CD14-positive monocyte (primary cell): ENCODE data around the gene TEFM. TPM values are rescaled to one million over a fixed set of nuclear protein-coding genes. Genes with fewer than 3 reads are reported as not detected.

Source experiments
- DNase-seq, 3 donors: peaks; one replicate each; pipeline ENCODE4 v3.0.0-alpha.2; 2011 to 2022
- H2AFZ ChIP-seq: 2 replicates; pipeline ENCODE4 v1.6.0; 2012; ENCODE audit warnings: mild to moderate bottlenecking, low read depth, low read length, inconsistent platforms; ENCODE audit not compliant: insufficient read depth, poor library complexity, severe bottlenecking
- H3K27ac ChIP-seq, 2 donors: 1 replicate in 1 of 2; 2 replicates in 1 of 2; pipeline ENCODE4 v1.5.1; 2012 to 2013; ENCODE audit warnings: low read length in 2 of 2, control low read depth in 1 of 2, inconsistent platforms in 1 of 2, low read depth in 1 of 2, mild to moderate bottlenecking in 1 of 2
- H3K27me3 ChIP-seq, 2 donors: one replicate each; pipeline versions ENCODE4 v1.6.0 to v1.6.1; 2011 to 2013; ENCODE audit warnings: low read length in 2 of 2; ENCODE audit not compliant: control insufficient read depth in 2 of 2, insufficient read depth in 2 of 2
- H3K36me3 ChIP-seq, 2 donors: replicated peaks in 1 of 2; 1 replicate in 1 of 2; 2 replicates in 1 of 2; pipeline versions ENCODE4 v1.5.1 to v1.6.1; 2012 to 2013; ENCODE audit warnings: low read length in 2 of 2, control low read depth in 1 of 2, inconsistent platforms in 1 of 2, mild to moderate bottlenecking in 1 of 2; ENCODE audit not compliant: insufficient read depth in 2 of 2, control insufficient read depth in 1 of 2
- H3K4me1 ChIP-seq, 2 donors: 1 replicate in 1 of 2; 2 replicates in 1 of 2; pipeline versions ENCODE4 v1.5.1 to v1.6.1; 2012 to 2013; ENCODE audit warnings: low read length in 2 of 2, control low read depth in 1 of 2, inconsistent platforms in 1 of 2, mild to moderate bottlenecking in 1 of 2, moderate library complexity in 1 of 2; ENCODE audit not compliant: insufficient read depth in 2 of 2, control insufficient read depth in 1 of 2
- H3K4me2 ChIP-seq: replicated peaks from 2 replicates; pipeline ENCODE3; 2012; ENCODE audit warnings: low read length, moderate library complexity, mild to moderate bottlenecking; ENCODE audit not compliant: poor library complexity, severe bottlenecking; ENCODE audit errors: extremely low read depth
- H3K4me3 ChIP-seq, 3 experiments: fragments of 200-600 bp in 1 of 3; sonication (generic) in 1 of 3; replicated peaks in 1 of 3; 1 replicate in 2 of 3; 2 replicates in 1 of 3; pipeline ENCODE4 v1.5.1; 2011 to 2013; ENCODE audit warnings: low read length in 3 of 3, mild to moderate bottlenecking in 3 of 3, control low read depth in 2 of 3, low read depth in 2 of 3, inconsistent platforms in 1 of 3, moderate library complexity in 1 of 3
- H3K79me2 ChIP-seq: 2 replicates; pipeline ENCODE4 v1.6.0; 2012; ENCODE audit warnings: mild to moderate bottlenecking, control low read depth, inconsistent platforms, low read length, moderate library complexity; ENCODE audit not compliant: insufficient read depth
- H3K9ac ChIP-seq: 2 replicates; pipeline ENCODE4 v1.6.0; 2017; ENCODE audit warnings: low read length, mild to moderate bottlenecking; ENCODE audit not compliant: insufficient read depth, poor library complexity, severe bottlenecking
- H3K9me3 ChIP-seq, 2 donors: replicated peaks in 1 of 2; 1 replicate in 1 of 2; 2 replicates in 1 of 2; pipeline versions ENCODE4 v1.5.1 to v1.6.1; 2012 to 2013; ENCODE audit warnings: low read length in 2 of 2, control low read depth in 1 of 2; ENCODE audit not compliant: control insufficient read depth in 1 of 2, insufficient read depth in 1 of 2
- H4K20me1 ChIP-seq: 2 replicates; pipeline ENCODE4 v1.6.0; 2012; ENCODE audit warnings: mild to moderate bottlenecking, low read length, control low read depth, moderate library complexity; ENCODE audit not compliant: insufficient read depth
- H3K27ac Mint-ChIP-seq, 7 donors: one replicate each; pipeline ENCODE4 v1.8.0; 2020; ENCODE audit warnings: mild to moderate bottlenecking in 7 of 7, mixed read lengths in 7 of 7, moderate library complexity in 6 of 7, inconsistent platforms in 2 of 7
- H3K27me3 Mint-ChIP-seq, 3 donors: one replicate each; pipeline ENCODE4 v1.8.0; 2021 to 2022; ENCODE audit warnings: low read depth in 3 of 3, mild to moderate bottlenecking in 3 of 3, mixed read lengths in 3 of 3, moderate library complexity in 3 of 3, inconsistent platforms in 1 of 3
- H3K36me3 Mint-ChIP-seq, 2 donors: one replicate each; pipeline ENCODE4 v1.8.0; 2020; ENCODE audit warnings: mixed read lengths in 2 of 2, inconsistent platforms in 1 of 2, mild to moderate bottlenecking in 1 of 2
- H3K4me1 Mint-ChIP-seq: one replicate; pipeline ENCODE4 v1.8.0; 2020; ENCODE audit warnings: mild to moderate bottlenecking, mixed read lengths
- H3K4me3 Mint-ChIP-seq, 2 donors: one replicate each; pipeline ENCODE4 v1.8.0; 2020; ENCODE audit warnings: mild to moderate bottlenecking in 2 of 2, mixed read lengths in 2 of 2, moderate library complexity in 1 of 2
- H3K9me3 Mint-ChIP-seq, 7 donors: one replicate each; pipeline ENCODE4 v1.8.0; 2020 to 2022; ENCODE audit warnings: mixed read lengths in 7 of 7, mild to moderate bottlenecking in 6 of 7, moderate library complexity in 6 of 7, inconsistent platforms in 2 of 7
- CTCF ChIP-seq: fragments of 200-600 bp; IDR thresholded peaks from one replicate; pipeline ENCODE4 v1.8.0; 2022; ENCODE audit warnings: antibody characterized with exemption, mild to moderate bottlenecking
- WGBS: methylation state at CpG from one replicate; pipeline ENCODE4 v1.1.5; 2013; ENCODE audit warnings: missing lambda C conversion rate; ENCODE audit not compliant: insufficient coverage; 5-methylcytosine and 5-hydroxymethylcytosine counted together
- intact Hi-C, 2 donors: fragments of 100-400 bp; cut with micrococcal nuclease; formaldehyde crosslinking; loops; one replicate each; pipeline versions ENCODE4 v1.15.0 to v1.15.1; 2023
- polyA plus RNA-seq, 3 donors: library from polyadenylated mRNA; depleted of rRNA in 1 of 3; unstranded in 2 of 3; stranded (reverse) in 1 of 3; fragments of 300-500 nt in 2 of 3; fragments of >200 nt in 1 of 3; fragmentation: Illumina TruSeq in 2 of 3; gene quantifications; 1 replicate in 2 of 3; 2 replicates in 1 of 3; pipeline ENCODE4 v1.2.3, GENCODE V29; 2012 to 2021

The TEFM gene
- polyA plus RNA-seq, 3 donors = 6.5 to 14.6 (median 10.0) TPM

GRCh38 chr17:30908717-30909420, 2.8 kb upstream of the TEFM start:
- Mint-ChIP-seq H3K9me3 (no peaks in the 10 kb centered on the region), H3K4me3 (no peak overlapping the region), H3K36me3 (peaks cover 3 to 6% of the 10 kb centered on the region in 2 donors), H3K27me3 (peaks cover 0 to 3% (median 0%) of the 10 kb centered on the region in 3 donors), H3K27ac (peak overlapping the region in 2 of 7 donors; percentile 1 to 25), H3K4me1 (peaks cover 20% of the 10 kb centered on the region)
- no peak overlapping the region for H3K4me3 ChIP-seq
- H3K27ac ChIP-seq = no peak overlapping the region
- H3K27me3 ChIP-seq = no peaks in the 10 kb centered on the region
- no peak for DNase-seq
- H3K4me2 ChIP-seq = no peak overlapping the region
- no peak for TF ChIP-seq CTCF
- H3K4me1 ChIP-seq = peaks cover 19 to 22% of the 10 kb centered on the region in 2 donors
- H4K20me1 ChIP-seq = no peaks in the 10 kb centered on the region
- H3K9me3 ChIP-seq = no peaks in the 10 kb centered on the region
- no peak overlapping the region for H2AFZ ChIP-seq
- WGBS = 30% methylated on average over 2 of the region's 3 CpGs
- peaks cover 4 to 5% of the 10 kb centered on the region in 2 donors for H3K36me3 ChIP-seq
- H3K79me2 ChIP-seq = peaks cover 41% of the 10 kb centered on the region
- intact Hi-C loops = no loop called here
- no peak overlapping the region for H3K9ac ChIP-seq

GRCh38 chr17:30905742-30906100, 317 bp downstream of the TEFM start:
- no peak for TF ChIP-seq CTCF
- no peaks in the 10 kb centered on the region for H4K20me1 ChIP-seq
- H3K4me2 ChIP-seq = peak overlapping the region; percentile 99
- Mint-ChIP-seq H3K36me3 (peaks cover 20 to 31% of the 10 kb centered on the region in 2 donors), H3K27ac (peak overlapping the region; percentile 91 to 97 (median 93)), H3K4me3 (peak overlapping the region; percentile 89 to 98), H3K27me3 (peaks cover 0 to 3% (median 0%) of the 10 kb centered on the region in 3 donors), H3K9me3 (no peaks in the 10 kb centered on the region), H3K4me1 (peaks cover 31% of the 10 kb centered on the region)
- H3K27me3 ChIP-seq = no peaks in the 10 kb centered on the region
- intact Hi-C loops = no loop called here
- H2AFZ ChIP-seq = peak overlapping the region; percentile 99
- H3K4me3 ChIP-seq = peak overlapping the region; percentile 76 to 92 (median 91)
- DNase-seq = peak in 1 of 3 donors; percentile 32
- peaks cover 13 to 32% of the 10 kb centered on the region in 2 donors for H3K36me3 ChIP-seq
- peaks cover 21 to 22% of the 10 kb centered on the region in 2 donors for H3K4me1 ChIP-seq
- H3K27ac ChIP-seq = peak overlapping the region; percentile 74 to 93
- H3K79me2 ChIP-seq = peaks cover 68% of the 10 kb centered on the region
- 0% methylated on average over 11 of the region's 11 CpGs for WGBS
- no peaks in the 10 kb centered on the region for H3K9me3 ChIP-seq
- H3K9ac ChIP-seq = peak overlapping the region; percentile 92
